ENCODE results near the gene TSPAN15. TPM values are rescaled to one million over a fixed set of nuclear protein-coding genes. Genes with fewer than 3 reads are reported as not detected.

The TSPAN15 gene
- total RNA-seq, 1 experiment from 2014 or later: 108 TPM

GRCh38 chr10:69408318-69409175 is 42.7 kb upstream of the TSPAN15 start:
- no peaks in the 10 kb centered on the region for H3K79me2 ChIP-seq (ENCODE audit: low read depth)
- no peaks in the 10 kb centered on the region for H3K9me3 ChIP-seq (ENCODE audit: insufficient read depth, low read depth)
- H3K4me1 ChIP-seq (replicated peaks; ENCODE audit: insufficient read depth): peaks cover 26% of the 10 kb centered on the region
- DNase-seq: peak; percentile 85 to 96
- peak overlapping the region; percentile 50; the same call in 1 of the 2 replicates for H3K4me3 ChIP-seq
- ChIA-PET POLR2A (ENCODE audit: unreplicated experiment) (no interaction called here), CTCF (interaction anchor here (0.5 to 2.3 kb wide), 19 partner anchors 9 to 498 kb away, joined by 3 to 12 read pairs (median 4); no protein-coding TSS in a partner anchor)
- TF ChIP-seq EZH2 (IDR thresholded peaks at IDR 0.05; ENCODE audit: low read depth): no peak
- TF ChIP-seq CTCF (conservative IDR thresholded peaks at IDR 0.05): peak; percentile 54
- intact Hi-C loops (cut with micrococcal nuclease; ENCODE audit: unreplicated experiment): loop anchor here (1.0 to 10.0 kb wide), 11 partner anchors 30 to 604 kb away; partner anchors contain the start of genes KIFBP and VPS26A
- BruUV-seq (replicated peaks): no TSS peak
- no peaks in the 10 kb centered on the region for H3K27me3 ChIP-seq (ENCODE audit: insufficient read depth, low read depth)
- H4K20me1 ChIP-seq (ENCODE audit: insufficient read depth): no peaks in the 10 kb centered on the region
- H3K36me3 ChIP-seq (ENCODE audit: low read depth): no peaks in the 10 kb centered on the region
- H3K27ac ChIP-seq: no peak overlapping the region
- H3K9me2 ChIP-seq (ENCODE audit: insufficient read depth): no peaks in the 10 kb centered on the region
- H3F3A ChIP-seq (ENCODE audit: insufficient read depth, low read depth): peaks cover 21% of the 10 kb centered on the region; the same call in 1 of the 2 replicates
- peak overlapping the region; percentile 82 for H3K4me2 ChIP-seq
- H2AFZ ChIP-seq: peak overlapping the region; percentile 93

GRCh38 chr10:69409176-69409495 is 42.1 kb upstream of the TSPAN15 start:
- no peak for DNase-seq
- Histone ChIP-seq H3K79me2 (ENCODE audit: low read depth) (no peaks in the 10 kb centered on the region), H3K4me2 (peak overlapping the region; percentile 82), H2AFZ (peak overlapping the region; percentile 93), H3F3A (ENCODE audit: insufficient read depth, low read depth) (peaks cover 21% of the 10 kb centered on the region; the same call in 1 of the 2 replicates), H3K4me1 (replicated peaks; ENCODE audit: insufficient read depth) (peaks cover 26% of the 10 kb centered on the region), H4K20me1 (ENCODE audit: insufficient read depth) (no peaks in the 10 kb centered on the region), H3K27ac (no peak overlapping the region), H3K9me2 (ENCODE audit: insufficient read depth) (no peaks in the 10 kb centered on the region), H3K4me3 (peak overlapping the region; percentile 50; the same call in 1 of the 2 replicates), H3K27me3 (ENCODE audit: insufficient read depth, low read depth) (no peaks in the 10 kb centered on the region), H3K9me3 (ENCODE audit: insufficient read depth, low read depth) (no peaks in the 10 kb centered on the region), H3K36me3 (ENCODE audit: low read depth) (no peaks in the 10 kb centered on the region)
- intact Hi-C loops (cut with micrococcal nuclease; ENCODE audit: unreplicated experiment): loop anchor here (1.0 to 10.0 kb wide), 9 partner anchors 40 to 604 kb away; partner anchors contain the start of genes KIFBP and VPS26A
- TF ChIP-seq CTCF (conservative IDR thresholded peaks at IDR 0.05) (no peak; the same call in none of the 2 replicates), EZH2 (IDR thresholded peaks at IDR 0.05; ENCODE audit: low read depth) (no peak)
- ChIA-PET POLR2A (ENCODE audit: unreplicated experiment) (no interaction called here), CTCF (interaction anchor here (1.0 kb wide), 1 partner anchor 176 kb away, joined by 5 read pairs; no protein-coding TSS in a partner anchor)
- TSS peak; percentile 29 for BruUV-seq (replicated peaks)

GRCh38 chr10:69409968-69410367 is 41.3 kb upstream of the TSPAN15 start:
- 0 out of 2 replicates have a peak, but pooled peaks cover under 1% of the 10 kb centered on the region for H3K27me3 ChIP-seq (ENCODE audit: insufficient read depth, low read depth)
- no peaks in the 10 kb centered on the region for H4K20me1 ChIP-seq (ENCODE audit: insufficient read depth)
- H3K79me2 ChIP-seq (ENCODE audit: low read depth): no peaks in the 10 kb centered on the region
- H3K9me2 ChIP-seq (ENCODE audit: insufficient read depth): no peaks in the 10 kb centered on the region
- H3K9me3 ChIP-seq (ENCODE audit: insufficient read depth, low read depth): no peaks in the 10 kb centered on the region
- DNase-seq: no peak
- H3K36me3 ChIP-seq (ENCODE audit: low read depth): no peaks in the 10 kb centered on the region
- no peak overlapping the region for H3K4me3 ChIP-seq
- H3K4me1 ChIP-seq (replicated peaks; ENCODE audit: insufficient read depth): peaks cover 26% of the 10 kb centered on the region
- no peak overlapping the region for H3K4me2 ChIP-seq
- CTCF ChIA-PET: interaction anchor here (1.1 kb wide), 1 partner anchor 47 kb away, joined by 5 read pairs; no protein-coding TSS in a partner anchor
- H3K27ac ChIP-seq: no peak overlapping the region
- BruUV-seq (replicated peaks): no TSS peak
- peaks cover 21% of the 10 kb centered on the region; the same call in 1 of the 2 replicates for H3F3A ChIP-seq (ENCODE audit: insufficient read depth, low read depth)
- intact Hi-C loops (cut with micrococcal nuclease; ENCODE audit: unreplicated experiment): loop anchor here (1.0 to 10.0 kb wide), 10 partner anchors 39 to 605 kb away; partner anchors contain the start of genes KIFBP and VPS26A
- no peak overlapping the region for H2AFZ ChIP-seq
- TF ChIP-seq CTCF (conservative IDR thresholded peaks at IDR 0.05) (no peak), EZH2 (IDR thresholded peaks at IDR 0.05; ENCODE audit: low read depth) (no peak)
- POLR2A ChIA-PET (ENCODE audit: unreplicated experiment): no interaction called here
